HTR-8/SVneo (cell line): ENCODE measurements around the gene NCMAP.
A peak's percentile ranks its signal among the peaks of the same experiment; 100 is the strongest.

Experiments used
- DNase-seq: peaks from one replicate; pipeline ENCODE4 v3.0.0; 2011; ENCODE audit warnings: low spot score, mixed read lengths; ENCODE audit not compliant: insufficient read length
- FAIRE-seq: peaks from 2 replicates; lab custom pipeline; 2011; peaks lifted over from hg19 to GRCh38; lab: Jason Lieb, UNC

Gene NCMAP

GRCh38 chr1:24566236-24566867 lies 10.5 kb downstream of the NCMAP start:
- no peak for FAIRE-seq

GRCh38 chr1:24567792-24568388 lies 12.0 kb downstream of the NCMAP start:
- DNase-seq: peak; percentile 33
- FAIRE-seq: no peak

More at GRCh38 chr1:24566236-24566867, 10.5 kb downstream of the NCMAP start:
- no peak for DNase-seq

GRCh38 chr1:24568475-24568874 lies 12.6 kb downstream of the NCMAP start:
- FAIRE-seq: no peak
- no peak for DNase-seq

DNA sequence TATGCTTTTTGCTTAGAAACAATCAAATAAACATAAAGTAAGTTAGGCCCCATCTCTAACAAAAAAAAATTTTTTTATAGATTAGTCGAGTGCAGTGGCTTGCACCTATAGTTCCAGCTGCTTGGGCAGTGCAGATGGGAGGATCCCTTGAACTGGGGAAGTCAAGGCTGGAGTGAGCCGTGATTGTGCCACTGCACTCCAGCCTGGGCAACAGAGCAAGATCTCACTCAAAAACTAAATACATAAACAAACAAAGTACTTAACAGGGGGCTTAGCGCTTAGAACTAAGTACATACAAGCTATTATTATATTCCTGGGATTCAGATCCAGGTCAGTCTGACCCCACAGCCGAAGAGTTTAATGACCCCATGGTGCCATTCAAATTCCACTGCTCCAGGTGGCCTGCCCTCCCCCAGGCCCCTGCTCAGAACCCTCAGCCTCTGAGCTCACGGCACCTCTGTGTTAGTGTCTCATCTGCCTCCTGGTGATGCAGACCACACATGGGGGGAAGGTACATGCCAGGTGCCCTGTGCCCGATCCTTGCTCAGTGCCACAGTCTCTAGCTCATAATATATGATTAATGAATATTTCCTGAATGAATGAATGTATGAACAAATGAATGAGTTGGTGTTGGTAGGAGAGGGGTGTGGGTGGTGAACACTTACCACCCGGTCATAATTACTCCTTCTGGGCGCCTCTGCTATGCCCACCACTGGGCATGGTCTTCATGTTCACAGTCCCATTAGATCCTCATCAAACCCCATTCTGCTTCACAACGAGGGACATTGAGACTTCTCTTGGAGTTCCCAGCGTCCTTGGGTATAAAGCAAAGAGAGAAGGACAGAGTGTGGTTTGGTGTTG lies 14.6 kb downstream of the NCMAP start:
- DNase-seq (no peak), FAIRE-seq (no peak)

DNA sequence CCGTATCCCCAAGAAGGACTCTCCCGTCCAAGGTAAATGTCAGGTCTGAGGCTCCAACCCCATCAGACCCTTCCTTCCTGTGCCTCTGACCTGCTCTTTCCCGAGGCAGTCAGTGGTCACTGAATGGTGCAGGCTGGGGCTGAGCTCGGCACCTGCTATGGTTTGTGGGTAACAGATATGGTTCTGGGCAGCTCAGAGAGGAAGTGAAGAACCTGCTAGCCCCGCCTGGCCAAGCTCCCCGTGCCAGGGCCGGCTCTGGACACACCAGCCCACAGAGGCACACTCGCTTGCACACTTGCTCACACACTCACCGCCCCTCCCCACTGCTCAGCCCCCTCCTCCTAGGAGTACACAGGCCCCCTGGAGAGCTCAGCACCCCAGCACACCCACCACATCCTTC lies 16.4 kb downstream of the NCMAP start:
- no peak for FAIRE-seq
- no peak for DNase-seq

- FAIRE-seq (no peak), DNase-seq (no peak)
Measured at GRCh38 chr1:24575905-24576587, 20.2 kb downstream of the NCMAP start.

DNA sequence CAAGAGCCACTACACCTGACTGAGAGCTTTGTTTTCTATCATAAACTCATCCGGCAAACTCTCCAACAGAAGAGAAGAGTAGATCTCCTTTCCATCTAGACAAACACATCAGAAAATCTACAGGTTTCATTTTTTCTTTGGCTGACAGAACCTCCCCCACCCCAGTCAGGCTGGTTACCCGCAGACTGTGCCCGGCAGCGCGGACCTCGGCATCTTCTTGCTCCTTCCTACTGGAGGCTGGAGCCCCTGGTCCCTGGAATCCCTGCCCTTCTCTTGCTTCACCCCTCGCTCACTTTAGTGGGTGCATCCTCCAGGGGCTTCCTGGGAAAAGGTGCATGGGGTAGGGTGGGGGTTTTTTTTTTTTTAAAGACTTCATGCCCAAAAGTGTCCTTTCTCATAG lies 23.0 kb downstream of the NCMAP start:
- DNase-seq: no peak
- FAIRE-seq: no peak

DNA sequence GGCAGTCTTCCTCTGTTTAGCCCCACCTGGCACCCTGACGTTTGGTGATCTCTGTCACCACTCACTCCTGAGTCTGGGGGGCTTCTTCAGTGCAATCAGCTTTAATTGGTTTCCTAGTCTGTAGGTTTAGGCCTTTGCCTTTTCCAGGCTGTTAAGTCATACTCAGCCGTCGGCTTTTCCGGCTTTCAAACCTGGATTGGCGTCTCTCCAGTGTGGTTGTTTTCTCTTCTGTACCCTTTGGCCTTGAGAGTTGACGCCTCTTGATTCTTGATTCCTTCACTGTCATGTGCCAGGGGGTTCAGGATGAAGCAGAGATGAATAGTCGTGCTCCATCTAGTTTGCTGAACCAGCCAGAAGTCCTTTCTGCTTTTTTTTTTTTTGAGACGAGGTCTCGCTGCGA lies 24.9 kb downstream of the NCMAP start:
- DNase-seq: no peak
- FAIRE-seq: no peak

DNA sequence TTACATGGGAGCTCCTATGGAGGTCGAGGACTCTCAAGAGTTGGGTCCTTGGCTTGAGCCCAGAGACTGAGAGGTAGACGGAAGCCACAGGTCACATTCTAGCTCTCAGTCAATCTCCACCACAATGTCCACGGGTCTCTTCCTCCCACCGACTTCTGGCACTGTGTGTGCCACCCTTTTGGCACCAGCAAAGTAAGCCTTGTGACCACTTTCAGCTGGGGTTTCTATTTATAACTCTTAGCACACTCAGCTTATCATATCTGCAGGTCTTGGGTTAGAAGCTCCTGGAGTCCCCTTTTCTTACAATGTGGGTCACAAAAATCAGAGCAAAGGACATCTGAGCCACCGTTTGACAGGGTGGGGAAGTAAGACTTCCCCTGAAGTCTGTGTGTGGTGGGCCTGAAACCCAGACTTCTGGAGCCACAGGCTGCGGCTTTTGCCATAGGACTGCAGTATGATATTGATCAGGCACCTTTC lies 28.3 kb downstream of the NCMAP start:
- DNase-seq: no peak
- no peak for FAIRE-seq

GRCh38 chr1:24586119-24586518 lies 30.2 kb downstream of the NCMAP start:
- DNase-seq (no peak), FAIRE-seq (no peak)

DNA sequence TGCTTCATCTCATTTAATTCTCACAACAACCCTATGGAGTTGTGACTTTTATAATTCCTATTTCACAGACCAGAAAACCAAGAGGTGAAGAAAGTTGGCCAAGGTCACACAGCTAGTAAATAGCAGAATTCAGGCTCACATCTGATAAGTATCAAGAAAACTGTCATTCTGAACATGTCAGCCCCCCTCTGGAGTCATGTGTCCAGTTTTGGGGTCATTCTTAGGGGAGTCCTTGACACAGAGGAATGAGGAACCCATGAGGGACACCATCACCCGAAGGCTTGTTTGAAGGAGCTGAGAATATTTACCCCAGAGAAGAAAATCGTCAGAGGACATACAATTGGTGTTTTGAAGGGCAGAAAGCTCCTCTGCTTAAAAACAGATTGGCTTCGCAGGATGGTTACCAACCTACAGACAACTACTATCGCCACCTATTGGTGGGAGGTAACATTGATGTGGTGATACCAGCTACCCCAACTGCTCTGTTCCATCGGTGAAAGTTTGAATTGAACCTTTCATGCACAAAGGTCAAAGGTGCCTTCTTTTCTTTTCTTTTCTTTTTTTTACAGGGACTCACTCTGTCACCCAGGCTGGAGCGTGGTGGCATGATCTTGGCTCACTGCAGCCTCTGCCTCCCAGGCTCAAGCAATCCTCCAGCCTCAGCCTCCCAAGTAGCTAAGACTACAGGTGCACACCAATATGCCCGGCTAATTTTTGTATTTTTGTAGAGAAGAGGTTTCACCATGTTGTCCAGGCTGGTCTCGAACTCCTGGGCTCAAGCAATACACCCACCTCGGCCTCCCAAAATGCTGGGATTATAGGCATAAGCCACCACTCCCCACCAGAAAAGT lies 31.3 kb downstream of the NCMAP start:
- no peak for FAIRE-seq

GRCh38 chr1:24588573-24588972 lies 32.7 kb downstream of the NCMAP start:
- DNase-seq (no peak), FAIRE-seq (no peak)

More for the DNA sequence above, 31.3 kb downstream of the NCMAP start:
- peak; percentile 70 for DNase-seq

GRCh38 chr1:24589200-24589599 lies 33.3 kb downstream of the NCMAP start:
- DNase-seq: no peak
- no peak for FAIRE-seq

- FAIRE-seq (no peak), DNase-seq (no peak)
Measured at GRCh38 chr1:24591781-24592180, 35.9 kb downstream of the NCMAP start.

DNA sequence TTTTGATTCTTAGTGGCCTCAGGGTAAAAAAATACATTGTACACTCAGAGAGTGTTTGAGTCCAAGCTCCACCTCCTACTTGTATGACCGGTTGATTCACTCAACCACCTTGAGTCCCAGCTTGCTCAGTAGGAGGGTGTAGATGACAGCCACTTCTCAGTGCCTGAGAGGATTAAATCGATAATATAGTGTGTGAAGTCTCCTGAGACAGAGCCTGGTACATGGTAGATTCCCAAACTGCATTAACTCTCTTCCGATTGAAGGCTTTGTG lies 38.4 kb downstream of the NCMAP start:
- FAIRE-seq (no peak), DNase-seq (no peak)

DNA sequence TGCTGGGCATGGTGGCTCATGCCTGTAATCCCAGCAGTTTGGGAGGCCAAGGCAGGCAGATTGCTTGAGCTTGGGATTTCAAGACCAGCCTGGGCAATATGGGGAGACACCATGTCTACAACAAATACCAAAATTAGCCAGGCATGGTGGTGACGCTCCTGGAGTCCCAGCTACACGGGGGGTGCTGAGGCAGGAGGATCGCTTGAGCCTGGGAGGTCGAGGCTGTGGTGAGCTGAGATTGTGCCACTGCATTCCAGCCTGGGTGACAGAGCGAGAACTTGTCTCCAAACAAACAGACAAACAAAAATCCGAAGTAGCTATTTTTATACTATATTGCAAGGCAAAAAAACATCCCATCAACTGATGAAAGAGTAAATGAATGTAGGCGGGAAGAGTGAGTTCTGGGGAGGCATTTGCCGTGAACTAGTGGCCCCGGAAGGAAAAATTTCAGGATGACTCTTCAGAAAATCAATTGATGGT lies 40.6 kb downstream of the NCMAP start:
- FAIRE-seq: no peak

GRCh38 chr1:24599265-24599664 lies 43.4 kb downstream of the NCMAP start:
- no peak for DNase-seq
- no peak for FAIRE-seq

More for the DNA sequence above, 40.6 kb downstream of the NCMAP start:
- DNase-seq: no peak

GRCh38 chr1:24600551-24600950 lies 44.7 kb downstream of the NCMAP start:
- FAIRE-seq: no peak
- no peak for DNase-seq

GRCh38 chr1:24605534-24606295 lies 49.8 kb downstream of the NCMAP start:
- FAIRE-seq (no peak), DNase-seq (no peak)
